Stimulated activated CD4-positive, alpha-beta T cell treated with anti-CD3 and anti-CD28 coated beads, Interleukin-15, amount 100 ng/mL, for 48 hours (primary cell): ENCODE results near the gene TSPEAR.
"Not testable (repeated sequence)": the region's sequence is repeated elsewhere in the genome, so short reads cannot be mapped to it uniquely, and the experiment has no call there.

ENCODE experiments used
- DNase-seq, 2 donors: peaks; one replicate each; pipeline ENCODE4 v3.0.0-alpha.2; 2020; ENCODE audit warnings: low read depth in 2 of 2

The TSPEAR gene

DNA sequence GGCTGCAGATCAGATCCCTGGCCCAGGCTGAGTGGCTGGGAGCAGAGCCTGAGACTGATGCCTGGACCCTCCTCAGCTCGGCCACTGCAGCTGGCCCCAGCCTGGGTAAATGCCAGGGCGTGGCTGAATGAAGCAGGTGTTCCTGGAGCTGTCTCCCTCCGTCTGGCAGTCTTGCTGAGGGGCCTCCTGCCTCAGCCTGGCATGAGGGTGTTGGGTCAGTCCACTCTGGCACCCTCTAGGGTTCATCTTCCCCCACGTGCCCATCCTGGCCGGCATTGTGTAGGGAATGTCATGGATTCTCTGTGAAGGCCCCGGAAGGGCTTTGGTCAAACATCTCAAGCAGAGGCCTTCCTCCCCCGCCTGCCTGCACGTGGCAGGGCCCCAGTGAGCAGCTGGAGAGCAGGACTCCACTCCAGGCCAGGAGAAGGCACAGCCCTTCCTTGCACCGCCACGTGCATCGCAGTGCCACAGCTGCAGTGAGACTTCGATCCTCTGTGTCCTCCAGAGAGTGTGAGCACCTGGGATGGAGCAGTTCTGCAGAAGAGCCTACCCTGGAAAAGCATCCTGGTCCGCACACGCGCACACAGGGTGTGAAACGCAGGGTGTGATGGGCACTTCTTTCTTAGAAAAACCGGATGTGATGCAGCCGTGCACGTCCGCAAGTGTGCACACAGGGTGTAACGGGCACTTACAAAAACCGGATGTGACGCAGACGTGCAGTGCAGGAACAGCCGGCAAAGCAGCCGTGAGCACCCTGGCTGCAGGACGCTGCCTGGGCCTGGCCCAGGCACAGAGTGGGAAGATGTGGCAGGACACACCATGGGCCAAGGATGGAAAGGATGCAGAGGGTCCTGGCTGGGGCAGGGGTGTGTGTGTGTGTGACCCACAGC, 142.5 kb downstream of the TSPEAR start:
- DNase-seq, result no peak

DNA sequence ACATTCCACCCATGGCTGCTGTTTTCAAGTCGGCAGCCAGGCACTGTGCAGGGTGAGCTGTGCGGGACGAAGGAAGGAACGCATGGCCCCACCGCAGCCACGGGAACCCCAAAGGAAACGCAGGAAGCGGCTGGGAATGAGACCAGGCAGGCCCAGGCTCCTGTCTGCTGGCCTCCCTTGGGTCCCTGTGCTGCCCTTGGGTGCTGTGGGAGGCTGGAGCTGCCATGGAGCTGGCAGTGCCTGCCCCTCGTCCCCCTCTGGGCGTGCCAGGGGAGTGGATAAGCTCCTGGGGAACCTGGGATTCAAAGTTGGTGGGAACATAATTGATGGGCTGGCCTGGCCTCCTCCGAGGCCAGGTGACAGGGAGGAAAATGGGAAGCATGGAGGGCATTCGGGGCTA, 143.1 kb downstream of the TSPEAR start:
- no peak for DNase-seq

DNA sequence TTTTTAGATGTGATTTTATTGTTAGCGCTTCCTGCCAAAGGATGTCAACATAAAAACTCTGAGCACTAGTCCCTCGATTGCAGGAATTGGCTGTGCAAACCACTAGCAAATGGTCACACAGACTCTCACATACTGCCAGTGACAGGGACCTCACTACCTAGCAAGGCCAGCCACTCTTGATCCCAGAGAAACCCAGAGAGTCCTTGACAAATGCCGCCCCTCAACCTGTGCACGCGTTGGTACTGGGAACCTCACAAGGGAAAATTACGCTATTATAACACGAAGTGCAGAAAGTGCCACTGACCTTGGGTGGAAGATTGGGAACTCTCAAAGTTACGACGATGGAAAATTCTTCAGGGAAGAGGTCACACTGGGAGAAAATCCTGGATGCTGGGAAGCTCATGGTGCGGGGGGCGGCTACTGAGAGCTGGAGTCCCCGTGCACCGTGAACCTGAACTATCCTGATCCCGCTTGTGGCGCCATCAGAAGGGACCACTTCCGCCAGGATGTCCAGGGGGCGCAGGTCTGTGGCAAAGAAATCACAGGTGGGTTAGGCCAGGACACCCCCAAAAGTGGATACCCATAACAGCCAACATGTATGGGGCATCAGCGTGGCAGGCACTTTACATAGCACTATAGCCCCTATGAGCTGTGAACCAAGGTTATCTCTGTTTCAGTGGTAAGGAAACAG, 143.7 kb downstream of the TSPEAR start:
- DNase-seq, result no peak

DNA sequence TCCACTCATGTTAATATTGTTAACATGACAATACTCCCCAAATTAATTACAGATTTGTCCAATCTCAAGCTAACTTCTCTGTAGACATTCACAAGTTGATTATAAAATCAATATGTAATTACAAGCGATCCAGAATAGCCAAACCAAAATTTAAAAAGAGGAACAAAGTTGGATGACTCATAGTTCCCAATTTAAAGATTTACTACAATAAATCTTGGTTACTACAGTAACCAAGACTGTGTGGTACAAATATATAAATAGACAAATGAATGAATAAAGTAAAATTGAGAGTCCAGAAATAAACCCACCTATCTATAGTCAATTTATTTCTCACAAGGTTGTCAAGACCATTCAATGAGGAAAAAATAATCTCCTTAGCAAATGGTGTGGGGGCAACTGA, 145.0 kb downstream of the TSPEAR start:
- DNase-seq, result no peak

DNA sequence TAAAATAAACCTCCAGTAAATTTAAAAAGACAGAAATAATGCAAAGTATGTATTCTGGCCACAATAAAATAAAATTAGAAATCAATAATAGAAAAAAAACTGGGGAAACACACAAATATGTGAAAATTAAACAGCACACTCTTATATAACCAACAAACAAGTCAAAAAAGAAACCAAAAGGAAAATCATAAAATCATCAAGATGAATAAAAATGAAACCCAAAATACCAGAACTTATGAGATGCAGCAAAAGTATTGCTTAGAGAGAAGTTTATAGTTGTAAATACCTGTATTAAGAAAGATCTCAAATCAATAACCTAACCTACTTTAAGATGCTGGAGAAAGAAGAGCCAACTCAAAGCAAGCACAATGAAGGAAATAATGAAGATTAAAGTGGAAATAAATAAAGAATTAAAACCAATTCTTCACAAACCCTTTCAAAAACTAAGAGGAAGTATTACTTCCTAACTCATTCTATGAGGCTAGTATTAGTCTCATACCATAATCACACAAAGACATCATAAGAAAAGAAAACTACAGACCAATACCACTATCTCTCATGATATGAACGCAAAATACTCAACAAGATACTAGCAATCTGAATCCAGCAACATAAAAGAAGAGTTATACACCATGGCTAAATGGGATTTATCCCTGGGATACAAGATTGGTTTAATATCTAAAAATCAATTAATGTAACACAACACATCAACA, 146.3 kb downstream of the TSPEAR start:
- DNase-seq, result no peak

DNA sequence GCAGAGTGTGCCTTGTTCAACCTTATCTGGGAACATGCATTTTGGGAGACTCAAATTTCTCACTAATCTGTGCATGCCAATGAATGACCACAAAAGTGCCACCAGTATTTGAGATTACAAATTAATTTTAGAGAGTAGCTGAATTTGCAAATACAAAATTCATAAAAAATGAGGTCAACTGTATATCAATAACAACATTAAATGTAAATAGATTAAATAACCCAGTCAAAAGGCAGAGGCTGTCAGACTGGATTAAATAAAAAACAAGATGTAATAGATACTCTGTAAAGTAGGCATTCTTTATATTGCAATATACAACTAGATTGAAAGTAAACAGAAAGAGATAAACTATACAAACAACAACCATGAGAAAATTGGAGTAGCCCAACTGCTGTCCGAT, 147.3 kb downstream of the TSPEAR start:
- no peak for DNase-seq

DNA sequence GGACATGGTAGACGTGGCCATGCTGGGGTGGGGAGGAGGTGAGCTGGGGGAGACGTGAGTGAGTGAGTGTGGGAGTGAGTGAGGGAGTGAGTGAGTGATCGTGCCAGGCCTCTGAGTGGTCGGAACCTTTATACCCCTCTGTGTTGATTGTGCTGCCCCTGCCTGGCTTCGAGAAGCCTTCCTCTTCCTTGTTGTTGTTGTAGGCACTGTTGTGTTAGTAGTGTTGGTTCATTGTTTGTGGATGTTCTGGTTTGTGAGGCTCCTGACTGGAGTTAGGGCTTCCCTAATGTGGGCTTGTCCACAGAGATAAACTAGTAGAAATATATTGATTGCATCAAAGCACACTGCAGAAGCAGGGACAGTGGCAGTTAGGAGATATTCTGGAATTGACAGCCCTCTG, 152.7 kb downstream of the TSPEAR start, which contains the start of gene KRTAP10-3:
Gene KRTAP10-3 (minus strand): TSS at position 101 of the 400 bp plus-strand sequence. CDS start 80 bp downstream, at position 21.
- DNase-seq, result no peak

DNA sequence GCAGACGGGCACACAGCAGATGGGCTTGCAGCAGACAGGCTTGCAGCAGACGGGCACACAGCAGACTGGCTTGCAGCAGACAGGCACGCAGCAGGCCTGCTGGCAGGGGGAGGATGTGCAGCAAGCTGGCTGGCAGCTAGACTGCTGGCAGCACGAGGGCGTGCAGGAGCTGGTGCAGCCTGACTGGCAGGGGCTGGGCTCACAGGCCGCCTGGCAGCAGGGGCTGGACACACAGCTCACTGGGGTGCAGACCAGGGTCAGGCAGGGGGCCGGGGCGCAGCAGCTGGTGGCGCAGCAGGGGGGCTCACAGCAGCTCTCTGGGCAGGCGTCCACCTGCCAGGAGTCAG, 153.1 kb downstream of the TSPEAR start:
- not testable (repeated sequence) for DNase-seq

DNA sequence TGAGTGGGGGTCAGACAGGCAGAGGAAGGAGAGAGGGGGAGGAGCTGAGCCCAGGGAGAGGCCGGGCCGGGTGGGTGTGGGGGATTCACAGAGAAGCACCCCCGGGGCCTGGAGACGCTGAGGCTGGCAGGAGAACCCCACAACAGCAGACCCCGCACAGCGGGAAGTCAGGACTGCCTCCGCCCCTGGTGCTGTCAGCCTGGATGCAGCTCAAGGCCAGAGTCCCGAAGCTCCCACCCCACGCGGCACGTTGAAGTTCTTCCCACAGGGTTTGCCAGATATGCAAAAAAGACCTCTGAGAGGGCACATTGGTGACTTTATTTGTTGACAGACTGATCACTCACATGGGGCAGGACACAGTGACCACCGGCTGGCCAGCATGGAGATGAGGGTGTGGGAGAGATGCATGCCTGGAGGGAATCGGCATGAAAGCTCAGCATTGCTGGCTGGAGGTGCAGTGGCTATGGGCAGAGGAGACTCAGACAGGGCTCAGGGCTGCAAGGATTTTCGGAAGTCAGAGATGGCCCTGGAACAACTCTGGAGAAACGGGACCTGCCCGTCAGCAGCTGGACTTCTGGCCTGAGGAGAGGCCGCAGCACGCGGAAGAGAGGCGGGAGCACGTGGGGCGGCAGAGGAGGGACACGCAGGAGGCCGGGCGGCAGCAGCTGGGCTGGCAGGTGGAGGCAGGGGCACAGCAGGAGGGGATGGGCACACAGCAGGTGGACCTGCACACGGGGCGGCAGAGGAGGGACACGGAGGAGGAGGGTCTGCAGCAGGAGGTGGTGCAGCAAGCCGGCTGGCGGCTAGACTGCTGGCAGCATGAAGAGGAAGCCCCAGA, 153.7 kb downstream of the TSPEAR start:
- no peak for DNase-seq

DNA sequence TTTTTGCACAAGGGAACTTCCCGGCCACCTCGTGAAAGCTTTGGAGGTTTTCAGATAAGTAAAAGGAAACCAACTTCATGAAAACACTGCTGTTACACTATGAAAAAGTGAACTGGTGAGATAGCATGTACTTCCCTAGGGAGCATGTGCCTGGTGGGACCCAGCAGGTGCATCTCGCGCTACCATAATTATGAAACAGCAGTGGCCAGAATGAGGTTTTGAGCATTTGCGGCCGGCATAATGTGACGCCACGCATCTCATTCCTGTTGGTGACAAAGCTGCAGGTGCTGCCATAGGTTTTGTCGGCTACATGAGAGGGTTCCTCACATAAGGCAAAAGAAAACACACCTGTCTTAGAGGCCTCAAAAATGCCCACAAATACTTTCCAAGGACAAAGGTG, 154.5 kb downstream of the TSPEAR start:
- DNase-seq, result no peak

DNA sequence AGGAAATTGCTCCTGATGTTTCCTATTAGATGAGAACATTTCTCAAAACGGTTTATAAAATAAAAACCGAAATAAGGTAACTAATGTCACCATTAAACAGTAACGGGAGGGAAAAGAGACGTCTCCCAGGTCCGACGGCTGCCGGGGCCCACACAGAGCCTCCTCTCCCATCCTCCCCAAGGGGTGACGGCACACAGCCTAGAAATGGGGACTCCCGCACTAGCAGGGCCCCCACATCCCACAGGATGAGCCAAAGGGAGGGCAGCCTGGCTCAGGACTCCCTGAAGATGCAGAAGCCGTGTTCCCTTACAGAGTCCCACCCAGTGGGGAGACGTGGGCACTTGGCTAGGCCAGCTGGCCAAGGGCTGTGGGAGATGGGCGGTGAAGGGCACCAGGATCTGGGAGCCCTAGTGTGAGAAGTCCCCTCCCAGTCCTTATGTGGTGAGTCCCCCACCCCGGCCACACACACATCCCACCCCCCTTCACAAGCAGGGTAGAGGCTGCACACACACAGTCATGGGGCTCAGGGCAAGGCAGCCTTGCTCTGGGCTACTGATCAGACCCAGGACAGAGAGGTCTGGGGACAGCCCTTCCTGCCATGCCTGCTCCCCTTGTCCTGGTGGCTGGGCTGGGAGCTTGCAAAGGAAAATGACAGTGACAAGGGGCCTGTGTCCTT, 156.0 kb downstream of the TSPEAR start:
- DNase-seq, result no peak

DNA sequence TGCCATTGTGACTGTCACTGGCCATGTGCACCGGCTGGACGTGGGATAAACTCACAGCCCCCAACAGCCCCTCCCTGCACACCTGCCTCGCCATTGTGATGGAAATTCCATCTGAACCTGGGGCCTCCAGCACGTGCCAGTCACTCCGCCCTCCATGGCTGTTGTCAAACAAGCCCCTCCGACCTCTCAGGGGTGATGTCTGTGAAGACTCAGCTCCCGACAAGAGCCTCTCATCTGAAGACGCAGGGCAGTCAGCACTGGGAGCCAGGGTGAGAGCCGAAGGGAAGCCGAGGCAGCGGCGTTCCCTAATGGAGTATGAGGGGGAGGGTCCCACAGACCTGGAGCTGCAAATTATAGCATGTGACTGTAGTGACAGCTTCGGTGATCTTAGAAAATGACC, 158.7 kb downstream of the TSPEAR start:
- no peak for DNase-seq

DNA sequence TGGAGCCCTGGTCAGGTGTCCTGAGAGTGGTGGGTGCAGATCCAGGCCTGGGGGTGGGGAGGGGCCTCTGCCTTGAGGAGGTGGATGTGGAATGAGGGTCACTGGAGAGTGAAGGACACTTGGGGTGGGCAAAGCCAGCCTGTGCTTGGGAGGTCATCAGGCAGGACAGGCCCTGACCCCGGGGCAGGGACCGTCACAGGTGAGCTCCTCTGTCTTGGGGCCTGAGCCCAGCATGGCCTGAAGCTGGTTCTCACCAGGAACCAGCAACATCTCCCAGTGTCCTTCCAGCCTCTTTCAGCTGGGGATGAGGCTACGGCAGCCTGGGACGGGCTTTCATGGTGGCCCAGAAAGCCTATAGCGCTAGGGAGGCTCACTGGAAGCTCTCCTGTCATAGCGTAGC, 159.2 kb downstream of the TSPEAR start:
- no peak for DNase-seq

DNA sequence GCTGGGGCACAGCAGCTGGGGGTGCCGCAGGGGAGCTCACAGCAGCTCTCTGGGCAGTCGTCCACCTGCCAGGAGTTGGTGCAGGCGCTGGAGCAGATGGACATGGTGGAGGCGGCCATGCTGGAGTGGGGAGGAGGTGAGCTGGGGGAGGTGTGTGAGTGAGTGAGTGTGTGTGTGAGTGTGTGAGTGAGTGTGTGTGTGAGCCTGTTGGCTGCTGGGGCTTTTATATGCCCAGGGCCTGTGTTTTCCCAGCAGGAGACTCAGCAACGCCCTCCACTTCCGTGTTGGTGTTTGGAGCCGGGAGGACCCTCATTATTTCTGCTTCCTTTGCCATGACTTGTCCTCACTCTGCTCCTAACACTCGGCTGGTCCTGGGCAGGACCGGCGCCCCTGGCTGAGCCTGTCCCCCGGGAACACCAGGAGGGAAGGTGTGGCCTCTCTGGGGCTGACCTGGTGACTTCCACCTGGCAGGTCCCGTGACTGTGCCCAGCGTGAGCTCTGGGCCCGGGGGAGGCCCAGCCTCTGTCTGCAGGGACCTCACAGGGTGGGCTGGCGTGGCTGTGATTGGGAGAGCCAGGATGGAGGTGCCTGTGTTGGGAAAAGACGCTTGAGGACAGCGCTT, 159.9 kb downstream of the TSPEAR start, which contains the start of gene KRTAP10-2:
Gene KRTAP10-2 (minus strand): TSS at position 166 of the 622 bp plus-strand sequence. CDS start 47 bp downstream, at position 119.
- no peak for DNase-seq

DNA sequence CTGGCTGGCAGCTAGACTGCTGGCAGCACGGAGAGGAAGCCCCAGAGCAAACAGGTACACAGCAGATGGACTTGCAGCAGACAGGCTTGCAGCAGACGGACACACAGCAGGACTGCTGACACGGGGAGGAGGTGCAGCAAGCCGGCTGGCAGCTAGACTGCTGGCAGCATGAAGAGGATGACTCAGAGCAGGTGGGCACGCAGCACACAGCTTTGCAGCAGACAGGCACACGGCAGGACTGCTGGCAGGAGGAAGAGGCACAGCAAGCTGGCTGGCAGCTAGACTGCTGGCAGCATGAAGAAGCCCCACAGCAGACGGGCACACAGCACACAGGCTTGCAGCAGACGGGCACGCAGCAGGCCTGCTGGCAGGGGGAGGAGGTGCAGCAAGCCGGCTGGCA, 160.6 kb downstream of the TSPEAR start:
- DNase-seq, result no peak

DNA sequence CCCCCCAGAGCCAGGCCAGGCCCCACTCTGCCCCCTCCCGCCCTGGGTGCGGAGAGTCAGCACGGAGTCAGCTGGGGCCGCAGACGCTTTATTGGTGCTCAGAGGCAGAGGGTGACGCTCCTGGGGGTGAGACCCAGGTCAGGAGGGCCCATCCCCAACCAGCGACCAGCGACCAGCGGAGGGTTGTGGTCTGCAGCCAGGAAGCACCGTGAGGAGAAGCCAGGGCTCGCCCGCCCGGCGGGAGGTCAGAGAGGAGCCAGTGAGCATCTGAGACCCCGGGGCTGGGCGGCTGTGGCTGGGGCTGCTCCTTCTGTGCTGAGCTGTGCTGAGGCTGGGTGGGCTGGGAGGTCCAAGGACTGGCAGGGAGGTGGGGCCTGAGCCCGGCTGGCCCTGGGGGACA, 161.1 kb downstream of the TSPEAR start:
- DNase-seq, result not testable (repeated sequence)

DNA sequence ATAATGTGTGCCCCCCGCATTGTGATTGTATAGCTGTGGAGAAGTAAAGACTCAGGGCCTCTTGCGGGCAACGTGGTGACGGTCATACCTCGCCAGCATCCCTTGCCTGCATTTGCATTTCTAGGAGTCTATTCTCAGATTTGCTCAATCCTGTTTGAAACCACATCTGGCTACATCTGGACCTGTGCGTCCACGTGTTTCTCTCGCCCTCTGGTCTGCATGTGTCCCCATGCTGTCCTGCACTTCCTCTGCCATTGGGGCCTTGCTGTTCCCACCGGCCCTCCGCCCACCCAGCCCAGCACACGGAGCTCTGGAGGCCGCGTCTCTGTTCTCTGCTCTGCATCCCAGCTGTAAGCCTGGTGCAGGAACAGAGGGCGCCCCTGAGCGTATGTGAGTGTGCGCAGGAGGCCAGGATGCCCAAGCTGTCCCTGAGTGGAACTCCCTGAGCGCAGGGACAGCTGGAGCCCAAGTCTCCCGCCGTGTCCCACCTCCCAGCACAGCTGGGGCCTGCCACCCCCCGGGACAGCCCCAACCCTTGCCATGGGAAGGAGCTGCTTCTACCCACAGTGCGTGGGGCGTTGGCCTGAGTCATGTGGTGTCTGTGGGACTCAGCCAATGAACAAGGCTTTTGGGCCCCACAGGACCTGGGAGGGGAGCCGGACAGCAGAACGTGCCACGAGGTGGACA, 161.7 kb downstream of the TSPEAR start:
- no peak for DNase-seq

DNA sequence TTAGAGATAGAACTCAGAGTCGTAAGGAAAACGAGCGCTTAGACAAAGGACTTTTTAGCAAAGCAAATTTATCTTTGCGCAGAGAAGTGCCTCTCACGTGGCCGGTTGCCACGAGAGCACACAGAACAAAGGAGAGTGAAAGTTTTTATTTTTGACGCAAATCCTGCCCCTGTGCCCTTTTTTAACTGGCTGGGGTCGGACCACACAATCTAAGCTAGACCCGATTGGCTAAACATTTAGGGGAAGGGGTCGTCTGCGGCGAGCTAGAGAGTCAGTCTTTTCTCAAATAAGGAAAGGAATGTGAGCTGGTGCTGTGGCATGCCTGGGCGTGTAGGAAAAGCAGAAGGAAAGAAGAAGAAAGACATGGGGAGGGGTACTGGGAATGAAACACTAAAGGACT, 162.4 kb downstream of the TSPEAR start:
- DNase-seq, result no peak

DNA sequence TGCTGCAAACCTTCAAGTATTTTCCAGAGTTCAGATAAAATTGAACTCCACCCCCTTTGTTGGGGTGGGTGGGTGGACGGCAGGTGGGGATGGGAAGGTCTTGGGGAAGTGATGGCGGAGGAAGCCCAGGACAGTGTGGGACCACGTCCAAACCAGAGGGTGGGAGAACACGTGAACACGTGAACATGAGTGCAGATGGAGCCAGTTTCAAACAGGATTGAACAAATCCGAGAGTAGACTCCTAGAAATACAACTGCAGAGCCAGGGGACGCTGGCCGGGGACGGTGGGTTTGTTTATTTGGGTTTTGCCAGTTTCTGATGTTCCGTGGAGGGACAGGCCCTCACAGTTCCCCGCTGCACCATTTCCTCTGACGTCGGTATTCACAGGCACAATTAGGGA, 163.0 kb downstream of the TSPEAR start:
- no peak for DNase-seq
